RPMI8226 (cell line): Measurements from ENCODE around the gene SORCS3.

Experiments used
- DNase-seq: peaks from one replicate; pipeline ENCODE4 v3.0.0-alpha.2; 2015

Gene SORCS3

GRCh38 chr10:105024184-105024583, 383.1 kb downstream of the SORCS3 start:
- DNase-seq, result no peak

- no peak for DNase-seq
Observed at GRCh38 chr10:105025092-105025491, 384.0 kb downstream of the SORCS3 start.

- DNase-seq, result no peak
Observed at GRCh38 chr10:105026566-105026965, 385.5 kb downstream of the SORCS3 start.

- DNase-seq, result no peak
Observed at GRCh38 chr10:105029286-105029685, 388.2 kb downstream of the SORCS3 start.

- no peak for DNase-seq
Observed at GRCh38 chr10:105037022-105037421, 395.9 kb downstream of the SORCS3 start.

- no peak for DNase-seq
Observed at GRCh38 chr10:105041956-105042355, 400.9 kb downstream of the SORCS3 start.

- DNase-seq, result no peak
Observed at GRCh38 chr10:105042906-105043552, 401.9 kb downstream of the SORCS3 start.

- DNase-seq, result no peak
Observed at GRCh38 chr10:105044902-105045301, 403.8 kb downstream of the SORCS3 start.

GRCh38 chr10:105056413-105056812, 415.3 kb downstream of the SORCS3 start:
- no peak for DNase-seq

GRCh38 chr10:105062951-105063350, 421.9 kb downstream of the SORCS3 start:
- DNase-seq, result no peak

GRCh38 chr10:105063796-105064195, 422.7 kb downstream of the SORCS3 start:
- peak; percentile 31 for DNase-seq

GRCh38 chr10:105068497-105068896, 427.4 kb downstream of the SORCS3 start:
- no peak for DNase-seq

GRCh38 chr10:105070249-105070648, 429.2 kb downstream of the SORCS3 start:
- DNase-seq, result no peak

GRCh38 chr10:105070952-105071351, 429.9 kb downstream of the SORCS3 start:
- DNase-seq, result no peak

GRCh38 chr10:105071980-105072379, 430.9 kb downstream of the SORCS3 start:
- DNase-seq, result no peak

GRCh38 chr10:105073999-105074398, 432.9 kb downstream of the SORCS3 start:
- DNase-seq, result no peak

- no peak for DNase-seq
Observed at GRCh38 chr10:105075031-105075430, 433.9 kb downstream of the SORCS3 start.

- DNase-seq, result no peak
Observed at GRCh38 chr10:105085980-105086379, 444.9 kb downstream of the SORCS3 start.

GRCh38 chr10:105094048-105094447, 453.0 kb downstream of the SORCS3 start:
- DNase-seq, result no peak

- no peak for DNase-seq
Observed at GRCh38 chr10:105096316-105096715, 455.2 kb downstream of the SORCS3 start.

GRCh38 chr10:105102977-105103376, 461.9 kb downstream of the SORCS3 start:
- no peak for DNase-seq

GRCh38 chr10:105104297-105104696, 463.2 kb downstream of the SORCS3 start:
- DNase-seq, result no peak

- no peak for DNase-seq
Observed at GRCh38 chr10:105109164-105109563, 468.1 kb downstream of the SORCS3 start.

- DNase-seq, result no peak
Observed at GRCh38 chr10:105112862-105113261, 471.8 kb downstream of the SORCS3 start.

- no peak for DNase-seq
Observed at GRCh38 chr10:105113666-105114065, 472.6 kb downstream of the SORCS3 start.
